Skeletal muscle satellite cell (primary cell): ENCODE data around the gene TRMU.

ENCODE experiments used
- H3K27me3 ChIP-seq: 2 replicates; pipeline ENCODE4 v1.7.0; 2013; ENCODE audit warnings: low read length; ENCODE audit not compliant: control insufficient read depth, insufficient read depth
- H3K36me3 ChIP-seq: 2 replicates; pipeline ENCODE4 v1.7.0; 2013; ENCODE audit warnings: mild to moderate bottlenecking, control low read depth, low read length; ENCODE audit not compliant: insufficient read depth
- H3K4me1 ChIP-seq: 2 replicates; pipeline ENCODE4 v1.7.0; 2013; ENCODE audit warnings: low read length; ENCODE audit not compliant: control insufficient read depth, insufficient read depth
- H3K4me2 ChIP-seq: 2 replicates; pipeline ENCODE4 v1.7.0; 2013; ENCODE audit warnings: mild to moderate bottlenecking, low read length
- H3K4me3 ChIP-seq: 2 replicates; pipeline ENCODE4 v1.7.0; 2013; ENCODE audit warnings: low read length
- H3K9ac ChIP-seq: 2 replicates; pipeline ENCODE4 v1.7.0; 2013; ENCODE audit warnings: mild to moderate bottlenecking, low read depth, low read length, moderate library complexity
- H3K9me3 ChIP-seq: replicated peaks from 2 replicates; pipeline ENCODE4 v1.7.0; 2013; ENCODE audit warnings: mild to moderate bottlenecking, control low read depth, low read length

Gene TRMU

DNA sequence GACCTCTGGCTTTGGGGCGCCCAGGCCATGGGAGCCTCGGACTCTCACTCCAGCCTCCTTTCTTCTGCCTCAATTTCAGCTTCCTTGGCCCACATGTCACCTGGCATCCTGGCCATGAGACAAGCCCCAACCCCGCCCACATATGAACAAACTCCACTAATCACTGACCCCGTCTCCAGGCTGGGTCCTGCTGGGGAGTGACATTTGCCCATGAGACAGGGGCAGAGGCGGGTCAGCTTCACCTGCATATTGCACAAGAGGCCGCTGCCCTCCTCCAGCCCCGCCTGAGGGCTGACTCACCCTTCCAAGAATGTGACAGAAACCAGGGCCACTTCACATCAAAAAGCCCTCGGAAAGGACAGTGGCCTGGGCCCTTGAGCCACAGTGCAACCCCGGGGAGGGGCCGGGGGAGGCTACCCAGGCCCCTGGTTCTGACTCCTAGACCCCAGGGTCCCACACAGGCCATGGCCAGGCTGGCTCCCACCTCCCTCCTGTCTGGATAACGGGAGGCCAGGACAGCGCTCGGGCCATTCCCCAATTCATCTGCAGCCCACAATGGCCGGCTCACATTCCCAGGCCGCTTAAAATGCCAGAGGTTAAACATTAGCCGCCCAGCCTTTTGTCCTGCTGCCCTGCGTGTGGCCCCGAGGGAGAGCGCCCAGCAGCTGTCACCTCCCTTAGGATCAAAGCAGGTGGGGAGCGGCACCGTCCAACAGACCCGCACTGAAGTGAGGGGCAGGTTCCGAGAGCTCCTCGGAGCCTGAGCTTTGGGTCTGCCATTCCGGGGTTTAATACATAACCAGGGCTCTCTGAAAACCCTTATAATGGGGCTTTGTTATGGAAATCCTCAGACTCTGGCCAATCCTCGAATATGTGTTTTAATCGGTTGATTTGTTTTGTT lies 42.3 kb downstream of the TRMU start:
- Histone ChIP-seq H3K4me3 (no peak overlapping the region), H3K4me1 (peaks cover 5% of the 10 kb centered on the region), H3K9me3 (no peaks in the 10 kb centered on the region), H3K9ac (no peak overlapping the region), H3K27me3 (peaks cover 46% of the 10 kb centered on the region), H3K4me2 (no peak overlapping the region), H3K36me3 (no peaks in the 10 kb centered on the region)

DNA sequence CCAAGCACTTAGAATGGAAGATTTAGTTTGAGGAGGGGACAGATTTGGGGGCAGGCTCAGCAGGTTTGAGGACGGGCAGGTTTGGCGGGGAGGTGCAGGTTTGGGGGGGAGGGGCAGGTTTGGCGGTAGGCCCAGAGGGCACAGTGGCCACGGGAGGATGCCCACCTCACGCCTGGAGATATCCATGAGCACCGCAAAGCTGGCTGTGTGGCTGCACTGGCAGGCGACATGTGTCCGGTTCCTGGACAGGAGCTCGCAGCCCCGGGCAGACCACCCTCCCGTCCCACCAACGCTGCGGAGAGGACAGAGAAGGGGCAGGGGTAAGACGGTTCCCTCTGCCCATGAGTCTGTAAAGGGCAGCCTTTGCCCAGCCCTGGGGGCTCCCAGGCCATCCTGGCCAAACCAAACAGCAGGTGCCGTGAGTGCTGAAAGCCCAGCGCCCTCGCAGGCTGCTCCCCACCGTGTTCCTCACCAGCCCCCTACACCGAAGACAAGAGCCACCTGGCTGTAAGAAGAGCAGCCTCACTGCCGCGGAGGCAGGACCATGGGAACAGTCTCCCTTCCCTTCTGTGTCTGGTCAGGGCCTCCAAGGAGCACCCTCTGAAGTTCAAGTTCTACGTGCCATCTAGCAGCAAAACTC lies 43.0 kb downstream of the TRMU start:
- Histone ChIP-seq H3K27me3 (peaks cover 45% of the 10 kb centered on the region), H3K4me2 (no peak overlapping the region), H3K36me3 (no peaks in the 10 kb centered on the region), H3K9ac (no peak overlapping the region), H3K4me1 (peaks cover 5% of the 10 kb centered on the region), H3K4me3 (no peak overlapping the region), H3K9me3 (no peaks in the 10 kb centered on the region)

DNA sequence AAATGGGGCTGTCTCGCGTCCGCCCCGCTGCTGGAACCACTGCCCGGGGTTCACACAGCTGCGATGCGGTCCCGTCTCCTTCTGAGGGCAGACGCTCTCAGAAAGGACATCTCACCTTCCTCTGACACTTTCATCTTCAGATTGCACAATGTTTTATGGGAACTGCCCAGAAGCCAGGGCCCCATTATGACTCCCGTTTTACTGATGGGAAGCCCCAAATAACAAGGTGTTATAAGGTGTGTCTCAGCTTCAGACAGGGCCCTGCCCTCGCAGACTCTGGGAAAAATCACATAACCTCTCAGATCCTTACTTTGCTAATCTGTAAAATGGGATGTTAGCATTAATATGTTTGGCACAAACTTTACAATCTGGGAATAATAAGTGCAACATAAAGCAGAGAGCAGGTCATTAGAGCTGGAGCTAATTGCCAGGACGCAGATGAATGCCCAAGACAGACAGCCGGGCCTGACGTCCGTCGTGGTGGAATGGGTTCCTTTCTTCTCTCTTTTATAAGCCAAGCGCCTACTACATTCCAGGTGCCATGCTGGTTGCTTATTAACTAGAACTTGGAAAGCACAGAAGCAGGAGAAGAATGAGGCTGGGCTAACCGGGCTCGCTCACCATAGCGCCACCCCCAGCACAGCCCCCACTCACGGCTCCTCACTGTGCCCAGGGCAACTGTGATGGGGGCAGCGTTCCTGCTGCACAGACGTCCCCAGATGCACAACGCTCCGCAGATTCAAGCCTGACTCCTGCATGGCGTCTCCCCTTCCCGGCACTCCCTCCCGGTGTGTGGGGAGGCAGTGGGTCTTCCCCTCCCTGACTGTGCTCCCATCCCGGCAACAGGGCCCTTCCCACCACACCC lies 43.8 kb downstream of the TRMU start:
- Histone ChIP-seq H3K36me3 (no peaks in the 10 kb centered on the region), H3K27me3 (peaks cover 42% of the 10 kb centered on the region), H3K4me2 (no peak overlapping the region), H3K4me3 (no peak overlapping the region), H3K9ac (no peak overlapping the region), H3K4me1 (peaks cover 5% of the 10 kb centered on the region), H3K9me3 (no peaks in the 10 kb centered on the region)

DNA sequence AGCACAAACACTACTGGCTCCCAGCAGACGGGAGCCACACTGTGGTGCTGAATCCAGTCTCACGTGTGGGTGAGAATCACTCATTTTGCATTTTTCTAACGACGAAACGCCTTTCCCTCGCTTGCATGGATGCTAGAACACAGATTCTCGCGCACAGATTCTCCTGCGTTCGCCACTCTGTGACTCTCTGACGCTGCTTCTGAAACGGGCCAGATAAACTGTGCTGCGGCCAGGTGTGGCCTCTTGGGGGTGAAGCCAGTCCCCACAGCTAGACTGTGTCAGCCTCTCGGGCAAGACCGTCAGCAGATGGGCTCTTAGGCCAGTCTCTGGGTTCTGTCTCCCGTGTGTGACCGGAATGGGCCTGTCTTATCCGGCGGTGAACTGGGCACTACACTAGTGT lies 44.6 kb downstream of the TRMU start:
- H3K4me2 ChIP-seq: no peak overlapping the region
- H3K9ac ChIP-seq: no peak overlapping the region
- H3K4me3 ChIP-seq: no peak overlapping the region
- H3K9me3 ChIP-seq: no peaks in the 10 kb centered on the region
- peaks cover 5% of the 10 kb centered on the region for H3K4me1 ChIP-seq
- peaks cover 42% of the 10 kb centered on the region for H3K27me3 ChIP-seq
- no peaks in the 10 kb centered on the region for H3K36me3 ChIP-seq

DNA sequence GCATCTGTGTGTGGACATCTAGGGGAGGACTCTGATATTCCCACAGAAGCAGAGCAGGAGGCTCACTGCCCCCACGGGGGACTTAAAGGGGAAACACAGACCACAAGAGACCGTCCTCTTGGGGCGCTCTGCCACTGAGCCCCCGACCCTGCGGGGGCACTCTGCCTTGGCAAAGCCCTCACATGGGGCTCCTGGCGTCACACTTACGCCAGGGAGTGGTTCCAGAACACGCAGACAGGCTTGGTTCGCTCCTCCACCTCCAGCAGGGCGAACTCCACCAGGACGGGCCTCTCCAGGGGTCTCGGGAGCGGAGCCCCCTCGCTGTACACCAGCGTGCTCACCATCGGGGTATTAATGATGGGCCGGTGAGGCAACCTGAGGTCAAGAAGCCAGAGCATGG lies 45.1 kb downstream of the TRMU start:
- peaks cover 42% of the 10 kb centered on the region for H3K27me3 ChIP-seq
- H3K4me3 ChIP-seq: no peak overlapping the region
- H3K4me1 ChIP-seq: peaks cover 5% of the 10 kb centered on the region
- H3K9ac ChIP-seq: no peak overlapping the region
- no peak overlapping the region for H3K4me2 ChIP-seq
- no peaks in the 10 kb centered on the region for H3K36me3 ChIP-seq
- H3K9me3 ChIP-seq: no peaks in the 10 kb centered on the region

DNA sequence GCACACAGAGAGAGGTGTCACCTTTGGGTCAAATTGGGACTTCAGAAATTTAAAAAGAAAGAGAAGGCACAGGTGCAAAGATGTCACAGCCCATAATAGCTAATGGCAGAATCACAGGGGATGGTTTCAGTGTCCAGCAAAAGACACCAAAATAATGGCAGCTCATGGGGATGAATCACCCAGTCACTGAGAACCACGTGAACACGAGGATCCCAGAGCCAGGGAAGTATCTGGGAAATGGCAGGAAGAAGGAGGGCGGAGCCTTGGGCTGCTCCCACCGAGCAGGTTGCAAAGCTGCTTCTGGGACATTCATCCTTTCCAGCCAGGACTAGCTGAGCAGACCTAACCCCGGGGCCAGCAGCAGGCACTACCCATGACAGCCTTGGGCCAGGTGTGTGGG lies 45.6 kb downstream of the TRMU start:
- no peaks in the 10 kb centered on the region for H3K36me3 ChIP-seq
- no peak overlapping the region for H3K4me3 ChIP-seq
- H3K4me2 ChIP-seq: no peak overlapping the region
- H3K4me1 ChIP-seq: peaks cover 5% of the 10 kb centered on the region
- H3K27me3 ChIP-seq: peaks cover 43% of the 10 kb centered on the region
- no peaks in the 10 kb centered on the region for H3K9me3 ChIP-seq
- no peak overlapping the region for H3K9ac ChIP-seq

DNA sequence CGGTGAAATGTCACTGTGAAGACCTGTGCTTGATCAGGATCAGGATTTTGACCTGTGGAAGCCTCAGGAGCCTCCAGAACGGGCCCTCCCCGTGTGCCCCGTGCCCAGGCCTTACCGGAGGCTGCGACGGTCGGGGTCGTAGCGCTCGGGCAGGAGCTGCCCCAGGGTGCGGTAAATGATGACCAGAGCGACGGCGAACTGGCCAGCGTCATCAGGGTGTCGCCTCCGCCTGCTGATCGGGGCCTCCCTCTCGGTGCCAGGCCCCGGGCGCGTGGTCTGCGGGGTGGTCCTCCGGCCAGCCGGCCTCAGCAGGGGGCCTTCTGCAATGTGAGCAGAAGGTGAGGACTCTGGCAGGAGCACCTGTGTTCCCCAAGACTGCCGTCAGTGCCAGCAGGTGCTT lies 46.2 kb downstream of the TRMU start:
- H3K36me3 ChIP-seq: no peaks in the 10 kb centered on the region
- H3K4me3 ChIP-seq: no peak overlapping the region
- H3K9ac ChIP-seq: no peak overlapping the region
- peaks cover 48% of the 10 kb centered on the region for H3K27me3 ChIP-seq
- no peak overlapping the region for H3K4me2 ChIP-seq
- H3K9me3 ChIP-seq: no peaks in the 10 kb centered on the region
- H3K4me1 ChIP-seq: peaks cover 5% of the 10 kb centered on the region

DNA sequence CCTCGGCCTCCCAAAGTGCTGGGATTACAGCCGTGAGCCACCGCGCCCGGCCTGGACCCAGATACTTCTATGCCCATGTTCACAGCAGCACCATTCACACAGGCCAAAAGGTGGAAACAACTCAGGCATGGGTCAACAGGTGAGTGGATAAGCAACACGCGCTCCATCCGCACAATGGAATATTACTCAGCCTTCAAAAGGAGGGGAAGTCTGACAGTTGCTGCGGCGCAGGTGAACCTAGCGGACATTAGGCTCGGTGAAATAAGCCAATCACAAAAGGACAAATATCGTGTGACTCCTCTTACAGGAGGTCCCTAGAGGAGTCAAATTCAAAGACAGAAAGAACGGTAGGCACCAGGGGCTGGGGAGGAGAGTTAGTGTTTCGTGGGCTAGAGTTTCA lies 47.0 kb downstream of the TRMU start:
- Histone ChIP-seq H3K36me3 (no peaks in the 10 kb centered on the region), H3K9ac (no peak overlapping the region), H3K4me2 (no peak overlapping the region), H3K4me1 (peaks cover 4% of the 10 kb centered on the region), H3K9me3 (no peaks in the 10 kb centered on the region), H3K27me3 (peaks cover 42% of the 10 kb centered on the region), H3K4me3 (no peak overlapping the region)

DNA sequence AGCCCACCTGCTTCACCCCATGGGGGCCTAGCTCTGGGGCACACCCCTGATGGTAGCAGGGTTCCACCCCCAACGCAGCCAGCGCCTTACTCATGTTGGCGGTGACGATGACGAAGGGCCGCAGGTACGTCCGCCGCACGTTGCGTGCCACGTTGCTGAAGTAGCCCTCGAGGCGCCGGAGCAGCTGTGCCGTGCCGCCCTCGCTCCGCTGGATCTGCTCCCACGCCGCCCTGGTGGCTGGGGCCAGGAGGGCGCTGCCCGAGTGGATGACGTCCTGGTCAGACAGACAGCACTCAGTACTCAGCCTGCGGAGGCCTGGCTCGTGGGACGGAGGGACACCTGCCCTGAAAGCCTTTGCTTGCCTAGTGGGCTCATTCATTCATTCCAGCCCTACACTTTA lies 50.8 kb downstream of the TRMU start:
- Histone ChIP-seq H3K9ac (no peak overlapping the region), H3K27me3 (peaks cover 10% of the 10 kb centered on the region), H3K36me3 (no peaks in the 10 kb centered on the region), H3K9me3 (no peaks in the 10 kb centered on the region), H3K4me3 (no peak overlapping the region), H3K4me1 (peaks cover 9% of the 10 kb centered on the region), H3K4me2 (no peak overlapping the region)

DNA sequence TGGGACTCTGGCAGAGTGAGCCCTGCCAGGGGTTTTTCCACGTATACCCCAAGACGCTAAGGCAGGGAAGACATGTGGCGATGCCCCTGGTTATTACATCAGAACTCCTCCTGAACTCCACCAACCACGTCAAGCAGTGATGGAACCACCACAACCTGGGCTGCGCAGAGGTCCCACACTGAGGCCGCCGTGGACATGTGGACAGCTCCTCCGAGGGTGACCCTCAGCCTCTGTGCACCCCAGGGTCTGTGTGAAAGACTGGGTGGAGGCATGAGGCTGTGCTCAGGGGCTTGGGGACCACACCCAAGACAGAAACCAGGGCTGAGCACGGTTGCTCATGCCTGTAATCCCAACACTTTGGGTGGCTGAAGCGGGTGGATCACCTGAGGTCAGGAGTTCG lies 52.2 kb downstream of the TRMU start:
- H3K4me1 ChIP-seq: peaks cover 9% of the 10 kb centered on the region
- no peak overlapping the region for H3K4me3 ChIP-seq
- H3K9ac ChIP-seq: no peak overlapping the region
- peaks cover 10% of the 10 kb centered on the region for H3K27me3 ChIP-seq
- H3K36me3 ChIP-seq: no peaks in the 10 kb centered on the region
- H3K4me2 ChIP-seq: no peak overlapping the region
- H3K9me3 ChIP-seq: no peaks in the 10 kb centered on the region

DNA sequence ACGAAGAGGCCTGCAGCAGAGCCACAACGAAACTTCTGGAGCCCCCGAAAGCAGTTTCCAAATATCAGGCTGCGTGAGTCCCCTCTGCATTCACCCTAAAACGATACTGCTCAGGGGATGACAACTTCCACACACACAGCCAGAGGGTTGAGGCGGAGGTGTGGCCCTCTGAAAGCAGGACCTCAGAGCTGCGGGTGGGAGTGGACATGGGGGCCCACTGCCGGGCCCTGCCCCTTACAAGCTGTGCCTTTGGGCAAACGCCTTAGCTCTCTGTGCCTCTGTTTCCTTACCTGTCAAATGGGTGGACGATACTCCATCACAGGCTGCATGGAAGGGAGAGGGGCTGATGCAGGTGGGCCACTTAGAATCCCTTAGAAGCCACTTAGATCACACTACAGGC lies 53.1 kb downstream of the TRMU start:
- no peaks in the 10 kb centered on the region for H3K36me3 ChIP-seq
- H3K9me3 ChIP-seq: no peaks in the 10 kb centered on the region
- peaks cover 9% of the 10 kb centered on the region for H3K4me1 ChIP-seq
- peaks cover 12% of the 10 kb centered on the region for H3K27me3 ChIP-seq
- no peak overlapping the region for H3K4me2 ChIP-seq
- H3K9ac ChIP-seq: no peak overlapping the region
- no peak overlapping the region for H3K4me3 ChIP-seq
